GM04504 (cell line): ENCODE measurements around the gene ZNF90.
"Not testable (repeated sequence)": the region's sequence is repeated elsewhere in the genome, so short reads cannot be mapped to it uniquely, and the experiment has no call there.

Experiments
- DNase-seq: peaks from one replicate; pipeline ENCODE4 v3.0.0-alpha.2; 2012; ENCODE audit warnings: low read depth

The ZNF90 gene

GRCh38 chr19:20077791-20078463 is at the start of gene ZNF90:
Gene ZNF90, plus strand, starts transcription at chr19:20078000. Its CDS starts 133 bp downstream, at chr19:20078133.
- DNase-seq = peak; percentile 95

- no peak for DNase-seq
Measured at GRCh38 chr19:20028611-20029010, 49.2 kb upstream of the ZNF90 start.

- DNase-seq = no peak
Measured at GRCh38 chr19:20035935-20036334, 41.9 kb upstream of the ZNF90 start.

- DNase-seq = no peak
Measured at GRCh38 chr19:20038358-20039202, 39.2 kb upstream of the ZNF90 start.

- peak; percentile 92 for DNase-seq
Measured at GRCh38 chr19:20039203-20039723, 38.5 kb upstream of the ZNF90 start, which contains the start of gene ZNF682. Gene ZNF682, minus strand, starts transcription at chr19:20039505. Its CDS starts 160 bp downstream, at chr19:20039345.

- no peak for DNase-seq
Measured at GRCh38 chr19:20044663-20045062, 33.1 kb upstream of the ZNF90 start.

- not testable (repeated sequence) for DNase-seq
Measured at GRCh38 chr19:20045742-20046141, 32.1 kb upstream of the ZNF90 start.

GRCh38 chr19:20051841-20052768 is 25.7 kb upstream of the ZNF90 start:
- DNase-seq = peak; percentile 95

- DNase-seq = not testable (repeated sequence)
Measured at GRCh38 chr19:20058738-20059137, 19.1 kb upstream of the ZNF90 start.

- DNase-seq = no peak
Measured at GRCh38 chr19:20060282-20060681, 17.5 kb upstream of the ZNF90 start.

- no peak for DNase-seq
Measured at GRCh38 chr19:20066861-20067260, 10.9 kb upstream of the ZNF90 start.

- no peak for DNase-seq
Measured at GRCh38 chr19:20067943-20068342, 9.9 kb upstream of the ZNF90 start.

- DNase-seq = not testable (repeated sequence)
Measured at GRCh38 chr19:20068559-20068958, 9.2 kb upstream of the ZNF90 start.

GRCh38 chr19:20070691-20071090 is 7.1 kb upstream of the ZNF90 start:
- no peak for DNase-seq

GRCh38 chr19:20072936-20073335 is 4.9 kb upstream of the ZNF90 start:
- DNase-seq = no peak

GRCh38 chr19:20078581-20079031 is 806 bp downstream of the ZNF90 start:
- DNase-seq = peak; percentile 4

GRCh38 chr19:20079476-20079875 is 1.7 kb downstream of the ZNF90 start:
- DNase-seq = no peak

- no peak for DNase-seq
Measured at GRCh38 chr19:20080656-20081055, 2.9 kb downstream of the ZNF90 start.

GRCh38 chr19:20082232-20082833 is 4.5 kb downstream of the ZNF90 start:
- not testable (repeated sequence) for DNase-seq

- DNase-seq = not testable (repeated sequence)
Measured at GRCh38 chr19:20082876-20083275, 5.1 kb downstream of the ZNF90 start.

GRCh38 chr19:20102097-20102496 is 24.3 kb downstream of the ZNF90 start:
- no peak for DNase-seq
